Fibroblast of mammary gland (primary cell): Measurements from ENCODE around the gene CRTC1.

ENCODE experiments used
- DNase-seq: peaks from one replicate; pipeline ENCODE4 v3.0.0-alpha.2; 2010; ENCODE audit warnings: low read depth
- H3K4me3 ChIP-seq: 2 replicates; pipeline ENCODE4 v1.5.1; 2011; ENCODE audit warnings: low read depth, mild to moderate bottlenecking, low read length, moderate library complexity; ENCODE audit not compliant: control insufficient read depth
- CTCF ChIP-seq: conservative IDR thresholded peaks from 2 replicates; pipeline ENCODE4 v1.5.1; 2011; ENCODE audit warnings: low read depth, low read length, inconsistent platforms; ENCODE audit not compliant: control insufficient read depth, insufficient read depth

Gene CRTC1

GRCh38 chr19:18795540-18795939 lies 112.1 kb downstream of the CRTC1 start:
- TF ChIP-seq CTCF = no peak
- no peak for DNase-seq
- no peak overlapping the region for H3K4me3 ChIP-seq

GRCh38 chr19:18796239-18796638 lies 112.8 kb downstream of the CRTC1 start:
- TF ChIP-seq CTCF = no peak
- H3K4me3 ChIP-seq = no peak overlapping the region
- DNase-seq = no peak

GRCh38 chr19:18798384-18799352 lies 115.2 kb downstream of the CRTC1 start:
- DNase-seq = no peak
- TF ChIP-seq CTCF = no peak
- no peak overlapping the region for H3K4me3 ChIP-seq

- no peak for DNase-seq
- H3K4me3 ChIP-seq = no peak overlapping the region
Observed at GRCh38 chr19:18799389-18799970, 116.0 kb downstream of the CRTC1 start.

GRCh38 chr19:18800079-18800478 lies 116.6 kb downstream of the CRTC1 start:
- no peak for TF ChIP-seq CTCF
- no peak for DNase-seq
- no peak overlapping the region for H3K4me3 ChIP-seq

More at GRCh38 chr19:18799389-18799970, 116.0 kb downstream of the CRTC1 start:
- TF ChIP-seq CTCF = no peak

- H3K4me3 ChIP-seq = no peak overlapping the region
- DNase-seq = no peak
- TF ChIP-seq CTCF = no peak
Observed at GRCh38 chr19:18800636-18801035, 117.2 kb downstream of the CRTC1 start.
